ENCODE results near the gene ZDHHC1. TPM values are rescaled to one million over a fixed set of nuclear protein-coding genes. Genes with fewer than 3 reads are reported as not detected.
"Not testable (repeated sequence)": the region's sequence is repeated elsewhere in the genome, so short reads cannot be mapped to it uniquely, and the experiment has no call there.

The ZDHHC1 gene
- total RNA-seq, 1 experiment from 2014 or later, result 1.4 TPM

DNA sequence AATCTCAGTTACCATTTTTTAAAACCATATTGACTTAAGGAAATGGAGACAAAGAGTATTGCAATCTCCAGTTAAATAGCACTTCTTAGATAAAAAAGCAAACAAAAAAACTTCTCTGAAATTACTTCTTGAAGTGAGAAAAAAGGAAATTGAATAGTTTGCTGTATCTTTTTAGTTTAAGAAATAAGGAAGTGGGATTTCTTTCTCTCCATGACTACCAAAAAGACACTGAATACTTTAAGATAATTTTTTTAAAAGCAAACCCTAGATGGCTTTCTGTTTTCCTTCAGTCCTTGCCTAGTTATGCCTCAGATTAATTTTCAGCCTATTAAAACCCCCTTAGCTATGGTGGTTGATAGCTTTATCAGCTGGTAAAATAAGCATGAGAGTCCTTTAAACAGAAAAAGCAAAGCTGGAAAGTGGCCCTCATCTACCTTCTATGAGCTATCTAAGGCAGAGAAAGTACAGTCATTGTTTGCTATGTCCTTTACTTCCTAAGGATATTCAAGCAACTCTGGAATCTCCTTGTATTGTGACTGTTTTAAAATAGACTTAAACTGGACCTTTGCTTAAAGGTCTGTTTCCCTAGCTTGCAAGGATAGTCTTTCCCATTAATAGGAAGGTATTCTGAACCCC lies 51.6 kb downstream of the ZDHHC1 start:
- DNase-seq (ENCODE audit: low read depth), result no peak

DNA sequence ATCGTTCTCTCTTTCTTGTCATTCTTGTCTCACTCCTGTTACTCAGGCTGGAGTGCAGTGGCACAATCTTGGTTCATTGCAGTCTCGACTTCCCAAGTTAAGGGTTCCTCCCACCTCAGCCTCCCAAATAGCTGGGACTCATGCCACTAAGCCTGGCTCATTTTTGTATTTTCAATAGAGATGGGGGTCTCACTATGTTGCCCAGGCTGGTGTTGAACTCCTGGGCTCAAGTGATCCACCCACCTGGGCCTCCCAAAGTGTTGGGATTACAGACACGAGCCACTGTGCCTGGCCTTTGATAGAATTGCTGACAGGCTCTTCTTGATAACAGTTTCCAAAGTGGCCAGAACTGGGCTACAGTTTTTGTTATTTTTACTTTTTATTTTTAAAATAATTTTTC lies 55.2 kb downstream of the ZDHHC1 start:
- DNase-seq (ENCODE audit: low read depth), result no peak

DNA sequence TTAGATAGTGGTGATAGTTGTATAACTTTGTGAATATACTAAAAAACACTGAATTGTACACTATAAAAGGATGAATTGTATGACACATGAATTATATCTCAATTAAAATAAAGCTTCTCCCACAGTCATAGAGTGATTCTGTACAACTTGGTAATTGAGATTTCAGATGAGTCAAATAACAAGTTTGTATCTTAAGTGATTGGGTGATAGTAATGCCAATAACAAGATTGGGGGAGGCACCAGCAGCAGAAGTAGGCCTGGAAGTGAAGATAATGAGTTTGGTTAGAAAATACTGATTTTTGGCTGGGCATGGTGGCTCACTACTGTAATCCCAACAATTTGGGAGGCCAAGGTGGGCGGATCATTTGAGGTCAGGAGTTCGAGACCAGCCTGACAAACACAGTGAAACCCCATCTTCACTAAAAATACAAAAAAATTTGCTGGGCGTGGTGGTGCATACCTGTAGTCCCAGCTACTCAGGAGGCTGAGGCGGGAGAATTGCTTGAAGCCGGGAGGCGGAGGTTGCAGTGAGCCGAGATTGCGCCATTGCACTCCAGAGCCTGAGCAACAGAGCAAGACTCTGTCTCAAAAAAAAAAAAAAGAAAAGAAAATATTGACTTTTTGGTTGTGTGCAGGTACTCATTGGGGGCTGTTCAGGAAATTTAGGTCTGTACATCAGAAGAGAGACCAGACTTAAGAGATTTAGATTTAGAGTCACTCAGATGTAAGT lies 56.6 kb downstream of the ZDHHC1 start:
- DNase-seq (ENCODE audit: low read depth), result not testable (repeated sequence)

DNA sequence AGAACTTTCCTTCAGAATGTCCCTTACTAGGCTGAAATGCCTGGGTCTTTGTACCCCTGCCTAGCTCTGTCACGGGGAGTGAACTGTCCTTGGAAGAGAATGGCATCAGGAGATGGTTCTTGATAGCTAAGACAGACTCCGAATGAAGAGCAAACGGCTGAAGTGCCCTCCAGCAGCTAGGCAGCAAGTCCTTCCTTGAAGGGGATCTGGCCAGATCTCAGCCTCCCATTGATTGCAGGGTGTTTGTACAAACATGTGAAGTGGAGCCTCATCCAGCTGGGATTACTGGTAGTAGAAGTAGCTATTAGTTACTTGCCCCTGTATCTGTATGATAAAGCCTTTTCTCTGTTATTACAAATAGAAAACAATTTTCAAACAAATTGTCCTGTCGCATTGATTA lies 58.7 kb downstream of the ZDHHC1 start:
- DNase-seq (ENCODE audit: low read depth), result no peak

DNA sequence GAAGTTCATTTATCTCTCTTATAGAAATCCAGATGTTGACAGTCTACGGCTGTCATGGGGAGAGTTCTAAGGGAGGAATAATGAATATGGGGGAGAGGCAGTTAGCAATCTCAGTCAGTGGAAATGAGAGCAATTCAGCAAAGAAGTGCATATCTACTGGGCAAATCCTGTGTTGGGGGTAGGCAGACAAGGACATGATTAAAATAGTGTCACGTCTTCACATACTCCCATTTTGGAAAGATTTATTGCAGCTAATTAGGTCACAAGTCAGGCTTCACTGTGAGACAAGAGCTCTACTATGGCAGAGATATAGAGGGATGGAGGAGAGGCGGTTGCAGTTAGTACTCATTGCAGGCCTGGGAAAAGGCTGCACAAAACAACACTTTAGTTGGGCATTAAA lies 59.9 kb downstream of the ZDHHC1 start:
- DNase-seq (ENCODE audit: low read depth), result no peak

DNA sequence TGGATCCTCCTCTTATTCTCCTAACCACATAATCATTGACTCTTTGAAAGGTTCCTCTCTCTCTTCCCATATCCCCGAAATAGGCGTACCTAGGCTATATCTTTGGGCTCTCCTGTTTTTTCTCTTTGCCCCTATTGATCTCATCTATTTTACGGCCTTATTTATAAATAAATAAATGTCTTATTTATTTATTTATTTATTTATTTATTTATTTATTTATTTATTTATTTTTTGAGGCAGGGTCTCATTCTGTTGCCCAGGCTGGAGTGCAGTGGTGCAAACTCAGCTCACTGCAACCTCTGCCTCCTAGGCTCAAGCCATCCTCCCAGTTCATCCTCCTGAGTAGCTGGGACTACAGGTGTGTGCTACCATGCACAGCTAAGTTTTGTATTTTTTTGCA lies 63.8 kb downstream of the ZDHHC1 start:
- DNase-seq (ENCODE audit: low read depth), result not testable (repeated sequence)

DNA sequence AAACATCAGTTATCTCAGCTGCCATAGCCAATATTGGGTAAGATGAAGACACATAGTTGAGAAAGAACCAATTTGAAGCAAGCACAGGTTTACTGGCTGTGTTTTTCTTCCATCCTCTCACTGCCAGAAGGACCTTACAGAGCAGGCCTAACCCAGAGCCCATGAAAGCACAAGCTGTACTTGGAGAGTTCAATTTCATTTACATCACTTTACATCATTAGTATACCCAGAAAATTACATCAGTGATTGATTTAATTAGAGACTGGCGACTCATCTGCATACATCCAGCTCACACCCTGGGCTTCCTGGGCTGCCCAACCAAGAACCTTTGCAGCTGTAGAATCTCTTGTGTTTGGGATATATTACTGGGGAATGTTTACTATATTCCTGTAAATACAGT lies 66.0 kb downstream of the ZDHHC1 start:
- no peak for DNase-seq (ENCODE audit: low read depth)

DNA sequence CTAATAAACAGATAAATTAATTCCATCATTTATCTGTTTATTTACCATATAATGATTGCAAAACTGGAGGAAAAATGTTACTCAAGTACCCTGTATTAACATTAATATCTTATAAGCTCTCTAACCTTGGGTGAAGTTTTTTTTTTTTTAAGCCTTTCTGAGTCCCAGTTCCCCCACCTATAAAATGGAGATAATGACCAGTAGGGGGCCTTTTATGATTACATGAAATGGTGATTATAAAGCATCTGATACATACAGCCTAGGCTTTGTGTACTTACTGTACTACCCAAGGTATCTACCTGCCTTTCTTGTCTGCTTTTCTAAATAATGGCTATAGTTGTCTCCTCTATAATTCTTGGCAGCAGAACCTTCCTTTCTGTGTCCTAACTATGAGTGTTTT lies 67.1 kb downstream of the ZDHHC1 start:
- DNase-seq (ENCODE audit: low read depth), result peak; percentile 35

DNA sequence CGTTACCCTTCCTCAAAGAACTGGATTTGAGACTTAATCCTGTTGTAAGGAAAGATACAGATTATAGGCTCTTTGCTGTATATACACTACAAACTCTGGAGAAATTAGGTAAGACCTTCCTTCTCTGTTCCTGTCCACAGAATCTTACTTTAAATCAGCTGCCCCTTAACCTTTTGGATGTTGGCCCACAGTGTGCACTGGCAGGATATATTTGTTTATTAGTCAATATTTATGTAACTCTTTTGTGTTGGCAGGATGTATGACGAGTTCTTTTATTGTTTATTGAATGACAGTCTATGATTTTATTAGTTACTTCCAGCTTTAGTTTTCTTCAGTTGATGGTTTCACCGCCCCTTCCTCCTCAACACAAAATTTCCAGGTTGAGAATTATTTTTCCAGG lies 69.9 kb downstream of the ZDHHC1 start:
- no peak for DNase-seq (ENCODE audit: low read depth)

DNA sequence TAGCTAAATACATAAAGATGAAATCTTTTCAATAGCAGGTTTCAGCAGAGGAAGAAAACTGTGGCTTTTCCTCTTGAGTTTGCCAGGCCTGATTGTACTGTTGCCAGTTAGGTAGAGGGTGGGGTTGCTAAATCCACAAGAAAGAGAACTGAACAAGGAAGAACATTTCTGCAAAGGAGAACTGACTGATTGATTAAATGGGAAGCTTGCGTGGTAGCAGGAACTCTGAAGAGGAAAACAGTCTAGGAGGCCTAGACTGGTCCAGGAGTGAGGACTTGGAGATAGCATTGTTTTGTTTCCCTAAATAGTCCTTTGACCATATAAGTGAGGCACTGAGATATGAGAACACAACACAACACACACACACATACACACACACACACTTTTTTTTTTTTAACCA lies 70.9 kb downstream of the ZDHHC1 start:
- no peak for DNase-seq (ENCODE audit: low read depth)

Other genes with a start within 250 kb of the ZDHHC1 start
- 29.4 and 32.3 TPM in 2 replicates for gene NOL3, start 245.9 kb downstream of the ZDHHC1 start, total RNA-seq (2014; rRNA removed; shearing (Covaris generic))
- 4.2 and 7.8 TPM in 2 replicates for gene MATCAP1, start 232.5 kb downstream of the ZDHHC1 start, total RNA-seq (2014; rRNA removed; shearing (Covaris generic))
- 0.39 and 0.60 TPM in 2 replicates for gene EXOC3L1, start 226.3 kb downstream of the ZDHHC1 start, total RNA-seq (2014; rRNA removed; shearing (Covaris generic))
- gene E2F4, start 224.3 kb downstream of the ZDHHC1 start, total RNA-seq (2014; rRNA removed; shearing (Covaris generic)), result 67.9 and 75.9 TPM in 2 replicates
- gene ELMO3, start 217.3 kb downstream of the ZDHHC1 start, total RNA-seq (2014; rRNA removed; shearing (Covaris generic)), result 0.48 and 0.78 TPM in 2 replicates
- 37.1 and 48.5 TPM in 2 replicates for gene TMEM208, start 189.3 kb downstream of the ZDHHC1 start, total RNA-seq (2014; rRNA removed; shearing (Covaris generic))
- 33.6 and 37.2 TPM in 2 replicates for gene FHOD1, start 169.0 kb downstream of the ZDHHC1 start, total RNA-seq (2014; rRNA removed; shearing (Covaris generic))
- 0.98 and 1.1 TPM in 2 replicates for gene SLC9A5, start 167.5 kb downstream of the ZDHHC1 start, total RNA-seq (2014; rRNA removed; shearing (Covaris generic))
- 2.9 and 4.9 TPM in 2 replicates for gene PLEKHG4, start 136.9 kb downstream of the ZDHHC1 start, total RNA-seq (2014; rRNA removed; shearing (Covaris generic))
- gene KCTD19, start 89.7 kb downstream of the ZDHHC1 start, total RNA-seq (2014; rRNA removed; shearing (Covaris generic)), result not detected in 2 replicates
- not detected in 2 replicates for gene LRRC36, start 89.7 kb downstream of the ZDHHC1 start, total RNA-seq (2014; rRNA removed; shearing (Covaris generic))
- gene TPPP3, start 23.0 kb downstream of the ZDHHC1 start, total RNA-seq (2014; rRNA removed; shearing (Covaris generic)), result 0.24 and 0.29 TPM in 2 replicates
- gene HSD11B2, start 14.6 kb upstream of the ZDHHC1 start, total RNA-seq (2014; rRNA removed; shearing (Covaris generic)), result not detected in 2 replicates
- 121 and 141 TPM in 2 replicates for gene ATP6V0D1, start 64.7 kb upstream of the ZDHHC1 start, total RNA-seq (2014; rRNA removed; shearing (Covaris generic))
- gene AGRP, start 67.1 kb upstream of the ZDHHC1 start, total RNA-seq (2014; rRNA removed; shearing (Covaris generic)), result not detected in 2 replicates
- 9.0 and 11.5 TPM in 2 replicates for gene RIPOR1, start 112.4 kb upstream of the ZDHHC1 start, total RNA-seq (2014; rRNA removed; shearing (Covaris generic))
- 27.9 and 29.6 TPM in 2 replicates for gene CTCF, start 146.0 kb upstream of the ZDHHC1 start, total RNA-seq (2014; rRNA removed; shearing (Covaris generic))
- gene CARMIL2, start 228.7 kb upstream of the ZDHHC1 start, total RNA-seq (2014; rRNA removed; shearing (Covaris generic)), result 0.10 and 0.12 TPM in 2 replicates
- 42.8 and 47.2 TPM in 2 replicates for gene ACD, start 243.8 kb upstream of the ZDHHC1 start, total RNA-seq (2014; rRNA removed; shearing (Covaris generic))
- 1.6 and 1.9 TPM in 2 replicates for gene PARD6A, start 244.5 kb upstream of the ZDHHC1 start, total RNA-seq (2014; rRNA removed; shearing (Covaris generic))